Measurements from ENCODE around the gene ECHS1.

GRCh38 chr10:133355991-133356390 is 17.2 kb downstream of the ECHS1 start:
- TF ChIP-seq CTCF (IDR thresholded peaks at IDR 0.05) (no peak), EZH2 (IDR thresholded peaks at IDR 0.05; ENCODE audit: borderline replicate concordance, insufficient read depth, low read depth, low read length, poor library complexity, severe bottlenecking) (no peak)

All from B cell (primary cell).